PC-3 (cell line): ENCODE data around the gene CPLX3. TPM values are rescaled to one million over a fixed set of nuclear protein-coding genes. Genes with fewer than 3 reads are reported as not detected.

Source experiments
- ATAC-seq: fragments of 200-7000 bp; cut with Tn5 transposase; 2 replicates; pipeline ENCODE4 v1.9.1; 2020; ENCODE audit warnings: mild to moderate bottlenecking, moderate library complexity
- BruUV-seq: library from RNA; stranded (reverse); fragments of 400-500 nt; replicated peaks from 2 replicates; lab custom pipeline; 2021; lab: Mats Ljungman, UMichigan
- CTCF ChIA-PET: fragments of 300-600 bp; sonication (Branson Sonifier 250); formaldehyde crosslinking; loops from one replicate; lab custom pipeline; 2022; ENCODE audit warnings: antibody characterized with exemption; lab: Charles Lee
- POLR2A ChIA-PET: fragments of 300-600 bp; sonication (Branson Sonifier 250); formaldehyde crosslinking; loops from one replicate; lab custom pipeline; 2022; ENCODE audit warnings: antibody characterized with exemption; ENCODE audit not compliant: unreplicated experiment; lab: Charles Lee
- DNase-seq: peaks from one replicate; pipeline ENCODE4 v3.0.0-alpha.2; 2015
- H2AFZ ChIP-seq: fragments of 300-600 bp; sonication (generic); 2 replicates; pipeline ENCODE4 v1.6.0; 2016; ENCODE audit warnings: antibody characterized with exemption, low read length
- H3F3A ChIP-seq: fragments of 300-600 bp; sonication (generic); one replicate; pipeline ENCODE4 v1.6.0; 2017; ENCODE audit warnings: antibody characterized with exemption, low read length, control low read depth, mild to moderate bottlenecking; ENCODE audit not compliant: unreplicated experiment
- H3K27ac ChIP-seq: fragments of 300-600 bp; sonication (generic); 2 replicates; pipeline ENCODE4 v1.5.1; 2016; ENCODE audit warnings: mild to moderate bottlenecking, low read length
- H3K27me3 ChIP-seq: fragments of 300-600 bp; sonication (generic); 2 replicates; pipeline ENCODE4 v1.6.1; 2016; ENCODE audit warnings: low read length, mixed read lengths
- H3K36me3 ChIP-seq: fragments of 300-600 bp; sonication (generic); 2 replicates; pipeline ENCODE4 v1.6.1; 2016; ENCODE audit warnings: low read depth, mixed run types, low read length, mixed read lengths
- H3K4me1 ChIP-seq: fragments of 300-600 bp; sonication (generic); 2 replicates; pipeline ENCODE4 v1.5.1; 2016; ENCODE audit warnings: low read length; ENCODE audit not compliant: insufficient read depth
- H3K4me2 ChIP-seq: fragments of 300-600 bp; sonication (generic); 2 replicates; pipeline ENCODE4 v1.6.0; 2016; ENCODE audit warnings: low read length
- H3K4me3 ChIP-seq: fragments of 300-600 bp; sonication (generic); 2 replicates; pipeline ENCODE4 v1.5.1; 2016; ENCODE audit warnings: mild to moderate bottlenecking, low read length, mixed read lengths
- H3K79me2 ChIP-seq: fragments of 300-600 bp; sonication (generic); 2 replicates; pipeline ENCODE4 v1.6.1; 2017; ENCODE audit warnings: low read length, mixed read lengths
- H3K9ac ChIP-seq: fragments of 300-600 bp; sonication (generic); 2 replicates; pipeline ENCODE4 v1.6.0; 2016; ENCODE audit warnings: mild to moderate bottlenecking, low read length
- H3K9me2 ChIP-seq: fragments of 300-600 bp; sonication (generic); replicated peaks from 2 replicates; pipeline ENCODE4 v1.6.1; 2016; ENCODE audit warnings: mixed run types, low read length, mixed read lengths
- H3K9me3 ChIP-seq: fragments of 300-600 bp; sonication (generic); 2 replicates; pipeline ENCODE4 v1.6.1; 2016; ENCODE audit warnings: low read length, mixed read lengths
- H4K20me1 ChIP-seq: fragments of 300-600 bp; sonication (generic); 2 replicates; pipeline ENCODE4 v1.6.1; 2016; ENCODE audit warnings: low read length, mixed read lengths
- CTCF ChIP-seq: fragments of 300-600 bp; sonication (generic); conservative IDR thresholded peaks from 2 replicates; pipeline ENCODE4 v1.5.1; 2017; ENCODE audit warnings: antibody characterized with exemption, low read depth, mild to moderate bottlenecking, low read length
- EZH2 ChIP-seq: fragments of 300-600 bp; sonication (generic); IDR thresholded peaks from one replicate; pipeline ENCODE4 v1.6.1; 2017; ENCODE audit warnings: antibody characterized with exemption, mild to moderate bottlenecking, low read length; ENCODE audit not compliant: unreplicated experiment
- EZH2phosphoT487 ChIP-seq: fragments of 300-600 bp; sonication (generic); IDR thresholded peaks from 2 replicates; pipeline ENCODE4 v1.6.1; 2018; ENCODE audit warnings: mild to moderate bottlenecking, antibody characterized with exemption, low read length, borderline replicate concordance
- intact Hi-C: fragments of 100-400 bp; cut with micrococcal nuclease; formaldehyde crosslinking; loops from 2 replicates; pipeline ENCODE4 v1.9.0; 2023
- total RNA-seq: library from RNA; depleted of rRNA; stranded (reverse); fragments of >200 nt; gene quantifications from 2 replicates; pipeline ENCODE4 v1.2.3, GENCODE V29; 2014

CPLX3 gene
- total RNA-seq, 1 experiment from 2014 or later = not detected

- Histone ChIP-seq H3F3A (no peaks in the 10 kb centered on the region), H3K9me3 (no peaks in the 10 kb centered on the region), H3K9me2 (no peaks in the 10 kb centered on the region), H3K79me2 (no peaks in the 10 kb centered on the region), H3K9ac (no peak overlapping the region), H3K4me1 (peaks cover 20% of the 10 kb centered on the region), H3K4me2 (no peak overlapping the region), H3K27me3 (no peaks in the 10 kb centered on the region), H2AFZ (no peak overlapping the region), H3K36me3 (no peaks in the 10 kb centered on the region), H3K27ac (no peak overlapping the region), H3K4me3 (no peak overlapping the region), H4K20me1 (no peaks in the 10 kb centered on the region)
- CTCF ChIA-PET = no interaction called here
- no TSS peak for BruUV-seq
- intact Hi-C loops = no loop called here
- POLR2A ChIA-PET = no interaction called here
- no peak for DNase-seq
- no peak for ATAC-seq
- TF ChIP-seq EZH2phosphoT487 (no peak), CTCF (no peak), EZH2 (no peak)
Observed at GRCh38 chr15:74826921-74827320, 494 bp downstream of the CPLX3 start.

GRCh38 chr15:74827614-74828013 is 1.2 kb downstream of the CPLX3 start:
- Histone ChIP-seq H3K9ac (no peak overlapping the region), H3K4me1 (peaks cover 20% of the 10 kb centered on the region), H2AFZ (no peak overlapping the region), H3K4me3 (no peak overlapping the region), H3K79me2 (no peaks in the 10 kb centered on the region), H3K36me3 (no peaks in the 10 kb centered on the region), H3F3A (no peaks in the 10 kb centered on the region), H3K27ac (no peak overlapping the region), H3K9me2 (no peaks in the 10 kb centered on the region), H4K20me1 (no peaks in the 10 kb centered on the region), H3K4me2 (no peak overlapping the region), H3K9me3 (no peaks in the 10 kb centered on the region), H3K27me3 (no peaks in the 10 kb centered on the region)
- intact Hi-C loops = no loop called here
- DNase-seq (no peak), ATAC-seq (no peak)
- ChIA-PET CTCF (no interaction called here), POLR2A (no interaction called here)
- no peak for TF ChIP-seq CTCF
- TF ChIP-seq EZH2 = no peak
- TF ChIP-seq EZH2phosphoT487 = no peak
- BruUV-seq = no TSS peak

- intact Hi-C loops = no loop called here
- Histone ChIP-seq H3K36me3 (no peaks in the 10 kb centered on the region), H3F3A (no peaks in the 10 kb centered on the region), H3K4me1 (peaks cover 20% of the 10 kb centered on the region), H3K4me2 (peak overlapping the region; percentile 12; the same call in 1 of the 2 replicates), H3K9me3 (no peaks in the 10 kb centered on the region), H3K79me2 (no peaks in the 10 kb centered on the region), H3K9me2 (no peaks in the 10 kb centered on the region), H3K27ac (no peak overlapping the region), H3K27me3 (no peaks in the 10 kb centered on the region), H4K20me1 (no peaks in the 10 kb centered on the region), H3K4me3 (no peak overlapping the region), H3K9ac (no peak overlapping the region), H2AFZ (no peak overlapping the region)
- TF ChIP-seq EZH2phosphoT487 (no peak), CTCF (no peak), EZH2 (no peak)
- ATAC-seq (peak; percentile 76), DNase-seq (peak; percentile 76)
- POLR2A ChIA-PET = no interaction called here
- CTCF ChIA-PET = interaction anchor here (0.6 kb wide), 1 partner anchor 60 kb away, joined by 4 read pairs; no protein-coding TSS in a partner anchor
- BruUV-seq = no TSS peak
Observed at GRCh38 chr15:74828835-74829234, 2.4 kb downstream of the CPLX3 start.
